IMR-90 (cell line): Measurements from ENCODE around the gene HIVEP3. TPM values are rescaled to one million over a fixed set of nuclear protein-coding genes. Genes with fewer than 3 reads are reported as not detected.

Source experiments
- ATAC-seq: fragments of 200-7000 bp; cut with Tn5 transposase; 2 replicates; pipeline ENCODE4 v1.9.1; 2020; ENCODE audit warnings: low read depth, mild to moderate bottlenecking, moderate library complexity
- BruUV-seq: library from RNA; stranded (reverse); fragments of 400-500 nt; replicated peaks from 2 replicates; lab custom pipeline; 2021; lab: Mats Ljungman, UMichigan
- CTCF ChIA-PET: fragments of 300-600 bp; formaldehyde crosslinking; extraction: SDS; loops from one replicate; lab custom pipeline; 2021; ENCODE audit warnings: antibody characterized with exemption; lab: Yijun Ruan, JAX
- POLR2A ChIA-PET: fragments of 300-600 bp; sonication (Branson Sonifier 250); formaldehyde crosslinking; loops from one replicate; lab custom pipeline; 2022; ENCODE audit warnings: antibody characterized with exemption; ENCODE audit not compliant: unreplicated experiment; lab: Charles Lee
- DNase-seq: peaks from one replicate; pipeline ENCODE4 v3.0.0; 2013
- H2AFZ ChIP-seq: replicated peaks from 2 replicates; pipeline ENCODE3; 2013; ENCODE audit warnings: low read length, mild to moderate bottlenecking; ENCODE audit not compliant: poor library complexity
- H2AK5ac ChIP-seq: 2 replicates; pipeline ENCODE4 v1.6.1; 2013; ENCODE audit warnings: low read depth, low read length, inconsistent platforms
- H2AK9ac ChIP-seq: replicated peaks from 2 replicates; pipeline ENCODE3; 2013; ENCODE audit warnings: mild to moderate bottlenecking, low read depth, low read length, moderate library complexity; ENCODE audit not compliant: poor library complexity
- H2BK120ac ChIP-seq: 2 replicates; pipeline ENCODE4 v1.6.1; 2013; ENCODE audit warnings: low read depth, low read length, inconsistent platforms
- H2BK15ac ChIP-seq: 3 replicates; pipeline ENCODE4 v1.6.1; 2013; ENCODE audit warnings: low read depth, low read length, inconsistent platforms
- H2BK20ac ChIP-seq: 2 replicates; pipeline ENCODE4 v1.6.1; 2013; ENCODE audit warnings: low read depth, mild to moderate bottlenecking, inconsistent platforms, low read length, moderate library complexity
- H2BK5ac ChIP-seq: 2 replicates; pipeline ENCODE4 v1.6.1; 2013; ENCODE audit warnings: mild to moderate bottlenecking, low read depth, low read length, inconsistent platforms; ENCODE audit not compliant: poor library complexity, severe bottlenecking
- H3K14ac ChIP-seq: replicated peaks from 2 replicates; pipeline ENCODE4 v1.6.1; 2013; ENCODE audit warnings: low read depth, low read length, inconsistent platforms
- H3K18ac ChIP-seq: 2 replicates; pipeline ENCODE4 v1.6.1; 2013; ENCODE audit warnings: low read depth, low read length, control low read depth
- H3K23ac ChIP-seq: 2 replicates; pipeline ENCODE4 v1.6.1; 2013; ENCODE audit warnings: low read depth, low read length, inconsistent platforms
- H3K27ac ChIP-seq: 2 replicates; pipeline ENCODE4 v1.5.1; 2013; ENCODE audit warnings: mild to moderate bottlenecking, control low read depth, low read length; ENCODE audit not compliant: insufficient read depth
- H3K27me3 ChIP-seq: 2 replicates; pipeline ENCODE4 v1.6.1; 2013; ENCODE audit warnings: low read length; ENCODE audit not compliant: control insufficient read depth, insufficient read depth
- H3K36me3 ChIP-seq: 2 replicates; pipeline ENCODE4 v1.6.1; 2013; ENCODE audit warnings: low read length, mixed read lengths; ENCODE audit not compliant: control insufficient read depth, insufficient read depth
- H3K4ac ChIP-seq: 2 replicates; pipeline ENCODE4 v1.6.1; 2013; ENCODE audit warnings: low read depth, low read length, inconsistent platforms
- H3K4me1 ChIP-seq: 2 replicates; pipeline ENCODE4 v1.6.1; 2013; ENCODE audit warnings: low read length, mixed read lengths; ENCODE audit not compliant: control insufficient read depth, insufficient read depth
- H3K4me2 ChIP-seq: 2 replicates; pipeline ENCODE4 v1.6.1; 2013; ENCODE audit warnings: low read depth, mild to moderate bottlenecking, control low read depth, low read length, moderate library complexity
- H3K4me3 ChIP-seq: 2 replicates; pipeline ENCODE4 v1.5.1; 2013; ENCODE audit warnings: low read depth, mild to moderate bottlenecking, control low read depth, low read length, moderate library complexity; ENCODE audit not compliant: insufficient read depth
- H3K56ac ChIP-seq: 2 replicates; pipeline ENCODE4 v1.6.1; 2013; ENCODE audit warnings: low read length, inconsistent platforms; ENCODE audit not compliant: insufficient read depth; ENCODE audit errors: extremely low read depth
- H3K79me1 ChIP-seq, 2 experiments: 2 replicates each; pipeline ENCODE4 v1.6.1; 2013; ENCODE audit warnings: low read length in 2 of 2, inconsistent platforms in 1 of 2, low read depth in 1 of 2
- H3K9ac ChIP-seq: 2 replicates; pipeline ENCODE4 v1.6.1; 2013; ENCODE audit warnings: low read depth, low read length, control low read depth
- H3K9me1 ChIP-seq: 2 replicates; pipeline ENCODE4 v1.6.1; 2013; ENCODE audit warnings: low read length, inconsistent platforms; ENCODE audit not compliant: insufficient read depth
- H3K9me3 ChIP-seq: 2 replicates; pipeline ENCODE4 v1.6.1; 2013; ENCODE audit warnings: low read length; ENCODE audit not compliant: control insufficient read depth, insufficient read depth
- H4K20me1 ChIP-seq: 2 replicates; pipeline ENCODE4 v1.6.1; 2013; ENCODE audit warnings: low read length, inconsistent platforms; ENCODE audit not compliant: insufficient read depth
- H4K5ac ChIP-seq: 2 replicates; pipeline ENCODE4 v1.6.1; 2013; ENCODE audit warnings: mild to moderate bottlenecking, low read depth, low read length, control low read depth
- H4K8ac ChIP-seq, 2 experiments: 2 replicates each; pipeline ENCODE4 v1.6.1; 2013; ENCODE audit warnings: low read depth in 2 of 2, low read length in 2 of 2, control low read depth in 1 of 2, inconsistent platforms in 1 of 2
- H4K91ac ChIP-seq: 2 replicates; pipeline ENCODE4 v1.6.1; 2013; ENCODE audit warnings: low read depth, low read length, inconsistent platforms; ENCODE audit not compliant: insufficient read depth
- BHLHE40 ChIP-seq: fragments of 150-350 bp; IDR thresholded peaks from 2 replicates; pipeline ENCODE4 v1.6.1; 2016; ENCODE audit warnings: mild to moderate bottlenecking, low read depth, low read length
- NFE2L2 ChIP-seq: fragments of 150-350 bp; IDR thresholded peaks from 2 replicates; pipeline ENCODE4 v1.6.1; 2016; ENCODE audit warnings: low read depth, mild to moderate bottlenecking, low read length
- RAD21 ChIP-seq: IDR thresholded peaks from 2 replicates; pipeline ENCODE4 v1.6.1; 2012; ENCODE audit warnings: low read length, improper control_type of control experiment
- RCOR1 ChIP-seq: IDR thresholded peaks from 2 replicates; pipeline ENCODE4 v1.6.1; 2012; ENCODE audit warnings: mild to moderate bottlenecking, low read length, improper control_type of control experiment; ENCODE audit not compliant: insufficient replicate concordance
- WGBS, 2 experiments: methylation state at CpG; one replicate each; pipeline versions ENCODE4 v1.1.5 to v1.1.7; 2013; ENCODE audit warnings: missing lambda C conversion rate in 2 of 2; ENCODE audit not compliant: insufficient read length in 1 of 2; ENCODE audit errors: extremely low coverage in 2 of 2; 5-methylcytosine and 5-hydroxymethylcytosine counted together
- dilution Hi-C: fragments of 300-500 bp; cut with HindIII; formaldehyde crosslinking; loops from one replicate; pipeline ENCODE4 v1.14.3; 2018; ENCODE audit warnings: low sequenced_read_pairs; ENCODE audit not compliant: unreplicated experiment
- in situ Hi-C: fragments of 300-500 bp; cut with MboI; formaldehyde crosslinking; loops from 3 replicates; pipeline ENCODE4 v1.14.3; 2019; ENCODE audit warnings: low sequenced_read_pairs, inconsistent platforms, mixed read lengths
- intact Hi-C: fragments of 100-400 bp; cut with micrococcal nuclease; formaldehyde crosslinking; loops from 2 replicates; pipeline ENCODE4 v1.10.0; 2022
- polyA plus RNA-seq, 3 experiments: library from polyadenylated mRNA; depleted of rRNA; stranded (reverse); fragments of >200 nt; gene quantifications; 2 replicates each; pipeline ENCODE4 v1.2.3, GENCODE V29; 2012; ENCODE audit warnings: low replicate concordance in 1 of 3
- total RNA-seq: library from RNA; depleted of rRNA; stranded (reverse); fragments of >200 nt; gene quantifications from 2 replicates; pipeline ENCODE4 v1.2.3, GENCODE V29; 2012
- TF ChIP-seq, protein P1 (sequence below): conservative IDR thresholded peaks from 2 replicates; pipeline ENCODE4 v1.5.1; 2012; ENCODE audit warnings: mild to moderate bottlenecking, low read depth, low read length, improper control_type of control experiment

HIVEP3 gene
- total and polyA plus RNA-seq, 2 of the 4 experiments (the other 2 are of a cell fraction) = 1.4 to 4.0 TPM

DNA sequence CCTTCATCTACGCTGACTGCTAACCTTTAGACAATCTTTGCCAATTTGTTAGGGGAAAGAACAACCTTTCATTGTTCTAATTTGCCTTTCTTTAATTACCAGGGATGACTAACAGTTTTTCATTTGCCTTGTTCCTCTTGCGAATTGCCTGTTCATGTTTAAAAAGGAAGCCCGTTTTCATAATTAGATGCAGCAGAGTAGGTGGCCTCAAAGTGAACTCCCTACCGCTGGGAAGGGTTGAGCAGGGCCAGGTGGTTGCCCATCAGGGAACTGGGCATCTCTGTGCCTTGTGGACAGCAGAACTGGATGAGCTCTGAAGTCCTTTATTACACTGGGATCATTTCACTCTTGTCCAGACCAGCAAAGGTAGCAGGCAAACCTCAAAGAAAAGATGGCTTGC is 59.0 kb downstream of the HIVEP3 start:
- in situ Hi-C loops = no loop called here
- H3K4me3 ChIP-seq = no peak overlapping the region
- no TSS peak for BruUV-seq
- no peak overlapping the region for H2BK15ac ChIP-seq
- ChIA-PET POLR2A (no interaction called here), CTCF (no interaction called here)
- DNase-seq = no peak
- no peak overlapping the region for H2BK5ac ChIP-seq
- no peak overlapping the region for H4K5ac ChIP-seq
- no peaks in the 10 kb centered on the region for H3K36me3 ChIP-seq
- H3K27ac ChIP-seq = no peak overlapping the region
- no peaks in the 10 kb centered on the region; the same call in 1 of the 2 replicates for H3K27me3 ChIP-seq
- H2AK9ac ChIP-seq = no peak overlapping the region
- H3K23ac ChIP-seq = no peak overlapping the region
- H3K9ac ChIP-seq = no peak overlapping the region
- H3K9me1 ChIP-seq = peaks cover 5% of the 10 kb centered on the region; the same call in 1 of the 2 replicates
- no peak overlapping the region for H3K14ac ChIP-seq
- TF ChIP-seq, protein P1, sequence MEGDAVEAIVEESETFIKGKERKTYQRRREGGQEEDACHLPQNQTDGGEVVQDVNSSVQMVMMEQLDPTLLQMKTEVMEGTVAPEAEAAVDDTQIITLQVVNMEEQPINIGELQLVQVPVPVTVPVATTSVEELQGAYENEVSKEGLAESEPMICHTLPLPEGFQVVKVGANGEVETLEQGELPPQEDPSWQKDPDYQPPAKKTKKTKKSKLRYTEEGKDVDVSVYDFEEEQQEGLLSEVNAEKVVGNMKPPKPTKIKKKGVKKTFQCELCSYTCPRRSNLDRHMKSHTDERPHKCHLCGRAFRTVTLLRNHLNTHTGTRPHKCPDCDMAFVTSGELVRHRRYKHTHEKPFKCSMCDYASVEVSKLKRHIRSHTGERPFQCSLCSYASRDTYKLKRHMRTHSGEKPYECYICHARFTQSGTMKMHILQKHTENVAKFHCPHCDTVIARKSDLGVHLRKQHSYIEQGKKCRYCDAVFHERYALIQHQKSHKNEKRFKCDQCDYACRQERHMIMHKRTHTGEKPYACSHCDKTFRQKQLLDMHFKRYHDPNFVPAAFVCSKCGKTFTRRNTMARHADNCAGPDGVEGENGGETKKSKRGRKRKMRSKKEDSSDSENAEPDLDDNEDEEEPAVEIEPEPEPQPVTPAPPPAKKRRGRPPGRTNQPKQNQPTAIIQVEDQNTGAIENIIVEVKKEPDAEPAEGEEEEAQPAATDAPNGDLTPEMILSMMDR = no peak
- no peak for TF ChIP-seq BHLHE40
- no peak for TF ChIP-seq NFE2L2
- TF ChIP-seq RAD21 = no peak
- no peak for TF ChIP-seq RCOR1
- no CpG with 5 or more reads among the region's 4 CpGs for WGBS, 2 experiments
- H3K56ac ChIP-seq = no peak overlapping the region
- H4K20me1 ChIP-seq = peaks cover 5% of the 10 kb centered on the region
- H3K4me2 ChIP-seq = no peak overlapping the region
- intact Hi-C loops = no loop called here
- no peak for ATAC-seq
- dilution Hi-C loops = no loop called here
- no peaks in the 10 kb centered on the region for H3K9me3 ChIP-seq
- H4K8ac ChIP-seq = no peak overlapping the region
- H2AK5ac ChIP-seq = no peak overlapping the region
- no peak overlapping the region for H2AFZ ChIP-seq
- H4K91ac ChIP-seq = no peak overlapping the region
- no peak overlapping the region for H2BK120ac ChIP-seq
- no peak overlapping the region for H3K4ac ChIP-seq
- H3K79me1 ChIP-seq = no peaks in the 10 kb centered on the region
- H3K18ac ChIP-seq = no peak overlapping the region
- H3K4me1 ChIP-seq = peaks cover 10% of the 10 kb centered on the region
- no peak overlapping the region for H2BK20ac ChIP-seq
